ENCODE data around the gene SMARCAL1.

Gene SMARCAL1

GRCh38 chr2:216428618-216429350 lies 16.5 kb downstream of the SMARCAL1 start:
- no peak for DNase-seq (ENCODE audit: low read depth)

GRCh38 chr2:216429428-216429827 lies 17.1 kb downstream of the SMARCAL1 start:
- DNase-seq (ENCODE audit: low read depth): no peak

- no peak for DNase-seq (ENCODE audit: low read depth)
These were observed 18.7 kb downstream of the SMARCAL1 start for GRCh38 chr2:216430811-216431530.

- DNase-seq (ENCODE audit: low read depth): no peak
These were observed 19.2 kb downstream of the SMARCAL1 start for GRCh38 chr2:216431531-216431856.

- DNase-seq (ENCODE audit: low read depth): no peak
These were observed 24.1 kb downstream of the SMARCAL1 start for GRCh38 chr2:216436383-216436782.

- DNase-seq (ENCODE audit: low read depth): no peak
These were observed 29.2 kb downstream of the SMARCAL1 start for GRCh38 chr2:216441308-216442010.

- no peak for DNase-seq (ENCODE audit: low read depth)
These were observed 33.2 kb downstream of the SMARCAL1 start for GRCh38 chr2:216445501-216445900.

- DNase-seq (ENCODE audit: low read depth): no peak
These were observed 34.1 kb downstream of the SMARCAL1 start for GRCh38 chr2:216446343-216446742.

- DNase-seq (ENCODE audit: low read depth): no peak
These were observed 35.0 kb downstream of the SMARCAL1 start for GRCh38 chr2:216447293-216447692.

GRCh38 chr2:216448829-216449228 lies 36.5 kb downstream of the SMARCAL1 start:
- DNase-seq (ENCODE audit: low read depth): no peak

GRCh38 chr2:216450346-216450745 lies 38.1 kb downstream of the SMARCAL1 start:
- DNase-seq (ENCODE audit: low read depth): no peak

GRCh38 chr2:216450784-216451183 lies 38.5 kb downstream of the SMARCAL1 start:
- no peak for DNase-seq (ENCODE audit: low read depth)

GRCh38 chr2:216453955-216454614 lies 41.8 kb downstream of the SMARCAL1 start:
- DNase-seq (ENCODE audit: low read depth): no peak

- no peak for DNase-seq (ENCODE audit: low read depth)
These were observed 50.9 kb downstream of the SMARCAL1 start for GRCh38 chr2:216463148-216463547.

- DNase-seq (ENCODE audit: low read depth): no peak
These were observed 51.9 kb downstream of the SMARCAL1 start for GRCh38 chr2:216464104-216464720.

GRCh38 chr2:216465579-216466195 lies 53.4 kb downstream of the SMARCAL1 start:
- DNase-seq (ENCODE audit: low read depth): no peak

- DNase-seq (ENCODE audit: low read depth): no peak
These were observed 55.6 kb downstream of the SMARCAL1 start for GRCh38 chr2:216467845-216468244.

- DNase-seq (ENCODE audit: low read depth): no peak
These were observed 57.4 kb downstream of the SMARCAL1 start for GRCh38 chr2:216469661-216470060.

- DNase-seq (ENCODE audit: low read depth): no peak
These were observed 60.9 kb downstream of the SMARCAL1 start for GRCh38 chr2:216473187-216473586.

GRCh38 chr2:216474925-216475670 lies 62.8 kb downstream of the SMARCAL1 start:
- DNase-seq (ENCODE audit: low read depth): no peak

GRCh38 chr2:216475767-216476166 lies 63.5 kb downstream of the SMARCAL1 start:
- no peak for DNase-seq (ENCODE audit: low read depth)
